HepG2 (cell line): ENCODE results near the gene PTPN5. TPM values are rescaled to one million over a fixed set of nuclear protein-coding genes. Genes with fewer than 3 reads are reported as not detected.

Source experiments
- ATAC-seq: fragments of 200-7000 bp; cut with Tn5 transposase; 3 replicates; pipeline ENCODE4 v1.9.1; 2020; ENCODE audit warnings: mild to moderate bottlenecking, moderate library complexity
- BruUV-seq: library from RNA; stranded (reverse); fragments of 400-500 nt; replicated peaks from 2 replicates; lab custom pipeline; 2021; lab: Mats Ljungman, UMichigan
- CTCF ChIA-PET: fragments of 300-600 bp; formaldehyde crosslinking; extraction: SDS; loops from one replicate; lab custom pipeline; 2021; ENCODE audit warnings: low total read pairs, inconsistent platforms, low intra/inter-chr PET ratio; lab: Yijun Ruan, JAX
- POLR2A ChIA-PET: fragments of 350-600 bp; sonication (Branson Sonifier 250); formaldehyde crosslinking; loops from one replicate; lab custom pipeline; 2020; ENCODE audit warnings: antibody characterized with exemption, inconsistent platforms; lab: Yijun Ruan, JAX
- DNase-seq: peaks from one replicate; pipeline ENCODE4 v3.0.0-alpha.2; 2015; ENCODE audit warnings: low spot score
- FAIRE-seq: peaks from 3 replicates; lab custom pipeline; 2011; peaks lifted over from hg19 to GRCh38; lab: Jason Lieb, UNC
- H2AFZ ChIP-seq: one replicate; pipeline ENCODE4 v1.6.1; 2011; ENCODE audit warnings: low read length, inconsistent platforms
- H3K27ac ChIP-seq: fragments of 300-600 bp; 3 replicates; pipeline ENCODE4 v1.8.0; 2011; ENCODE audit warnings: mixed run types, mild to moderate bottlenecking, mixed read lengths, low read length, inconsistent platforms; ENCODE audit not compliant: insufficient read depth; ENCODE audit errors: extremely low read length
- H3K27me3 ChIP-seq, 2 experiments: fragments of 200-600 bp in 1 of 2; 2 replicates in 1 of 2; 3 replicates in 1 of 2; pipeline versions ENCODE4 v1.6.0 to v1.8.0; 2011; ENCODE audit warnings: low read length in 2 of 2, mild to moderate bottlenecking in 2 of 2, moderate library complexity in 2 of 2, inconsistent platforms in 1 of 2; ENCODE audit not compliant: insufficient read depth in 2 of 2, control insufficient read depth in 1 of 2
- H3K36me3 ChIP-seq, 2 experiments: fragments of 200-600 bp in 1 of 2; replicated peaks in 1 of 2; 2 replicates in 1 of 2; 3 replicates in 1 of 2; pipeline versions ENCODE4 v1.5.1 to v1.8.0; 2011; ENCODE audit warnings: low read length in 2 of 2, inconsistent platforms in 1 of 2; ENCODE audit not compliant: insufficient read depth in 2 of 2, control insufficient read depth in 1 of 2
- H3K4me1 ChIP-seq: 2 replicates; pipeline ENCODE4 v1.5.1; 2012; ENCODE audit warnings: low read length, inconsistent platforms; ENCODE audit not compliant: insufficient read depth
- H3K4me2 ChIP-seq: 2 replicates; pipeline ENCODE4 v1.6.0; 2011; ENCODE audit warnings: low read depth, low read length, inconsistent platforms
- H3K4me3 ChIP-seq, 3 experiments: fragments of 200-600 bp in 1 of 3; sonication (generic), shearing (Covaris generic) in 1 of 3; replicated peaks in 1 of 3; 2 replicates each; pipeline ENCODE4 v1.5.1; 2011 to 2016; ENCODE audit warnings: low read length in 3 of 3, inconsistent platforms in 2 of 3, low read depth in 2 of 3, mild to moderate bottlenecking in 2 of 3, control low read depth in 1 of 3, mixed read lengths in 1 of 3; ENCODE audit not compliant: insufficient read depth in 1 of 3
- H3K79me2 ChIP-seq: one replicate; pipeline ENCODE4 v1.6.1; 2011; ENCODE audit warnings: low read length, inconsistent platforms; ENCODE audit not compliant: insufficient read depth
- H3K9ac ChIP-seq: 2 replicates; pipeline ENCODE4 v1.6.0; 2011; ENCODE audit warnings: mild to moderate bottlenecking, low read depth, low read length, inconsistent platforms; ENCODE audit not compliant: insufficient read depth
- H3K9me3 ChIP-seq: 2 replicates; pipeline ENCODE4 v1.5.1; 2012; ENCODE audit warnings: mild to moderate bottlenecking, low read length
- H4K20me1 ChIP-seq: 2 replicates; pipeline ENCODE4 v1.6.0; 2011; ENCODE audit warnings: inconsistent platforms, mild to moderate bottlenecking, low read length, moderate library complexity; ENCODE audit not compliant: insufficient read depth
- ATF7 ChIP-seq, 2 experiments: fragments of 450-650 bp in 1 of 2; sonication (generic) in 1 of 2; formaldehyde crosslinking in 1 of 2; IDR thresholded peaks; 2 replicates each; pipeline versions ENCODE4 v1.4.0 to v1.6.1; 2016 to 2020; ENCODE audit warnings: antibody characterized with exemption in 1 of 2, mild to moderate bottlenecking in 1 of 2, missing genetic modification reagents in 1 of 2
- GPN1 ChIP-seq: sonication (generic); formaldehyde crosslinking; IDR thresholded peaks from 2 replicates; pipeline ENCODE4 v1.5.1; 2020; ENCODE audit warnings: missing genetic modification reagents, borderline replicate concordance
- HMG20A ChIP-seq: IDR thresholded peaks from 2 replicates; pipeline ENCODE4 v1.6.1; 2016; ENCODE audit warnings: borderline replicate concordance
- MAFK ChIP-seq, 2 experiments: IDR thresholded peaks in 1 of 2; conservative IDR thresholded peaks in 1 of 2; 2 replicates each; pipeline ENCODE4 v1.6.1; 2011; ENCODE audit warnings: improper control_type of control experiment in 2 of 2, low read length in 2 of 2
- NFKB2 ChIP-seq: sonication (generic); formaldehyde crosslinking; IDR thresholded peaks from 2 replicates; pipeline ENCODE4 v1.4.0; 2020; ENCODE audit warnings: missing genetic modification reagents, borderline replicate concordance
- PHB2 ChIP-seq: fragments of 450-650 bp; IDR thresholded peaks from 2 replicates; pipeline ENCODE4 v1.6.1; 2018; ENCODE audit not compliant: partially characterized antibody
- SMC3 ChIP-seq: IDR thresholded peaks from 2 replicates; pipeline ENCODE4 v1.6.1; 2011; ENCODE audit warnings: low read length, improper control_type of control experiment
- SNAPC4 ChIP-seq: sonication (generic); formaldehyde crosslinking; IDR thresholded peaks from 2 replicates; pipeline ENCODE4 v1.4.0; 2020; ENCODE audit warnings: mild to moderate bottlenecking, missing genetic modification reagents
- STAG1 ChIP-seq: sonication (generic); formaldehyde crosslinking; IDR thresholded peaks from 2 replicates; pipeline ENCODE4 v1.4.0; 2020; ENCODE audit warnings: missing genetic modification reagents
- U2AF2 ChIP-seq: fragments of 200-400 bp; formaldehyde crosslinking; IDR thresholded peaks from 2 replicates; pipeline ENCODE4 v1.6.1; 2017; ENCODE audit warnings: low read depth, mild to moderate bottlenecking, low read length
- ZNF749 ChIP-seq: sonication (generic); formaldehyde crosslinking; IDR thresholded peaks from 2 replicates; pipeline ENCODE4 v1.8.0; 2022; ENCODE audit warnings: mild to moderate bottlenecking, missing genetic modification reagents, moderate library complexity, borderline replicate concordance
- WGBS: methylation state at CpG from one replicate; pipeline ENCODE4 v1.1.6; 2017; ENCODE audit warnings: low lambda C conversion rate; 5-methylcytosine and 5-hydroxymethylcytosine counted together
- in situ Hi-C: cut with HindIII; loops from 2 replicates; pipeline ENCODE4 v1.10.0; 2017; ENCODE audit warnings: low pct_unique_long_range_greater_than_20kb; ENCODE audit not compliant: extremely low pct_ligation_motif_present
- intact Hi-C: fragments of 100-400 bp; cut with micrococcal nuclease; formaldehyde crosslinking; loops from one replicate; pipeline ENCODE4 v1.10.0; 2022; ENCODE audit not compliant: unreplicated experiment
- polyA plus RNA-seq, 8 experiments: library from polyadenylated mRNA; depleted of rRNA in 3 of 8; stranded (reverse) in 7 of 8; unstranded in 1 of 8; fragments of >200 nt; fragmentation: Illumina TruSeq in 4 of 8; extraction: Trizol in 4 of 8; gene quantifications; 2 replicates each; pipeline versions ENCODE4 v1.2.1 to v1.2.3, GENCODE V29; 2011 to 2016; ENCODE audit warnings: low read depth in 4 of 8, missing spikeins in 1 of 8, mixed read lengths in 1 of 8; ENCODE audit not compliant: insufficient read depth in 1 of 8
- total RNA-seq, 5 experiments: library from RNA; depleted of rRNA; stranded (reverse); fragments of >200 nt; fragmentation: Illumina TruSeq; extraction: Trizol; gene quantifications; 2 replicates each; pipeline ENCODE4 v1.2.3, GENCODE V29; 2016; ENCODE audit warnings: low read depth in 1 of 5
- TF ChIP-seq, protein P1 (sequence below): IDR thresholded peaks from 2 replicates; pipeline ENCODE4 v1.6.1; 2012; ENCODE audit warnings: low read depth, low read length, improper control_type of control experiment
- TF ChIP-seq, protein P2 (sequence below): sonication (generic); formaldehyde crosslinking; IDR thresholded peaks from 2 replicates; pipeline ENCODE4 v1.5.0; 2020; ENCODE audit warnings: missing genetic modification reagents

The PTPN5 gene
- total and polyA plus RNA-seq, 2 of the 13 experiments (the other 11 are each of a cell fraction or from before 2014, with no cell fraction given), result not detected

GRCh38 chr11:18802381-18803257 is 11.0 kb upstream of the PTPN5 start:
- no peak overlapping the region for H3K4me2 ChIP-seq
- 17% methylated on average over 9 of the region's 13 CpGs for WGBS
- FAIRE-seq (no peak), ATAC-seq (peak; percentile 33; the same call in 1 of the 3 replicates), DNase-seq (peak; percentile 52)
- POLR2A ChIA-PET, result no interaction called here
- H3K9me3 ChIP-seq, result no peaks in the 10 kb centered on the region
- no peaks in the 10 kb centered on the region; a peak in 1 of 5 replicates for H3K27me3 ChIP-seq
- H2AFZ ChIP-seq, result no peak overlapping the region
- no peaks in the 10 kb centered on the region for H3K4me1 ChIP-seq
- H3K79me2 ChIP-seq, result no peaks in the 10 kb centered on the region
- H3K36me3 ChIP-seq, result no peaks in the 10 kb centered on the region
- H3K9ac ChIP-seq, result no peak overlapping the region
- no peak overlapping the region for H3K27ac ChIP-seq
- no peaks in the 10 kb centered on the region for H4K20me1 ChIP-seq
- CTCF ChIA-PET, result interaction anchor here (1.4 to 1.9 kb wide), 2 partner anchors 26 to 27 kb away, joined by 4 read pairs; no protein-coding TSS in a partner anchor
- in situ Hi-C loops (no loop called here), intact Hi-C loops (loop anchor here (1.0 kb wide), 1 partner anchor 27 kb away; no protein-coding TSS in a partner anchor)
- H3K4me3 ChIP-seq, result no peak overlapping the region
- BruUV-seq, result no TSS peak
- TF ChIP-seq, protein P1, sequence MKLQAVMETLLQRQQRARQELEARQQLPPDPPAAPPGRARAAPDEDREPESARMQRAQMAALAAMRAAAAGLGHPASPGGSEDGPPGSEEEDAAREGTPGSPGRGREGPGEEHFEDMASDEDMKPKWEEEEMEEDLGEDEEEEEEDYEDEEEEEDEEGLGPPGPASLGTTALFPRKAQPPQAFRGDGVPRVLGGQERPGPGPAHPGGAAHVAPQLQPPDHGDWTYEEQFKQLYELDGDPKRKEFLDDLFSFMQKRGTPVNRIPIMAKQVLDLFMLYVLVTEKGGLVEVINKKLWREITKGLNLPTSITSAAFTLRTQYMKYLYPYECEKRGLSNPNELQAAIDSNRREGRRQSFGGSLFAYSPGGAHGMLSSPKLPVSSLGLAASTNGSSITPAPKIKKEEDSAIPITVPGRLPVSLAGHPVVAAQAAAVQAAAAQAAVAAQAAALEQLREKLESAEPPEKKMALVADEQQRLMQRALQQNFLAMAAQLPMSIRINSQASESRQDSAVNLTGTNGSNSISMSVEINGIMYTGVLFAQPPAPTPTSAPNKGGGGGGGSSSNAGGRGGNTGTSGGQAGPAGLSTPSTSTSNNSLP, result peak; percentile 78
- TF ChIP-seq NFKB2 (CRISPR knock-in tag) (no peak), SMC3 (peak; percentile 50), PHB2 (no peak), STAG1 (CRISPR knock-in tag) (peak; percentile 47), MAFK (conservative IDR thresholded peaks at IDR 0.05 in 1 of 2, IDR thresholded peaks at IDR 0.05 in 1 of 2; ENCODE audit: low read length in 2 of 2) (peak; percentile 89 to 94), U2AF2 (no peak), ZNF749 (CRISPR knock-in tag) (no peak), ATF7 (IDR thresholded peaks at IDR 0.05) (peak; percentile 61), ATF7 (CRISPR knock-in tag; IDR thresholded peaks at IDR 0.05) (no peak), GPN1 (CRISPR knock-in tag) (no peak), SNAPC4 (CRISPR knock-in tag) (no peak), HMG20A (no peak)
- TF ChIP-seq, protein P2, sequence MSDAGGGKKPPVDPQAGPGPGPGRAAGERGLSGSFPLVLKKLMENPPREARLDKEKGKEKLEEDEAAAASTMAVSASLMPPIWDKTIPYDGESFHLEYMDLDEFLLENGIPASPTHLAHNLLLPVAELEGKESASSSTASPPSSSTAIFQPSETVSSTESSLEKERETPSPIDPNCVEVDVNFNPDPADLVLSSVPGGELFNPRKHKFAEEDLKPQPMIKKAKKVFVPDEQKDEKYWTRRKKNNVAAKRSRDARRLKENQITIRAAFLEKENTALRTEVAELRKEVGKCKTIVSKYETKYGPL (CRISPR knock-in tag), result peak; percentile 92
